ENCODE measurements around the gene NLE1.

NLE1 gene

GRCh38 chr17:35084987-35085386 lies 57.1 kb downstream of the NLE1 start:
- DNase-seq = no peak

- DNase-seq = no peak
Observed at GRCh38 chr17:35083071-35083470, 59.0 kb downstream of the NLE1 start.

DNA sequence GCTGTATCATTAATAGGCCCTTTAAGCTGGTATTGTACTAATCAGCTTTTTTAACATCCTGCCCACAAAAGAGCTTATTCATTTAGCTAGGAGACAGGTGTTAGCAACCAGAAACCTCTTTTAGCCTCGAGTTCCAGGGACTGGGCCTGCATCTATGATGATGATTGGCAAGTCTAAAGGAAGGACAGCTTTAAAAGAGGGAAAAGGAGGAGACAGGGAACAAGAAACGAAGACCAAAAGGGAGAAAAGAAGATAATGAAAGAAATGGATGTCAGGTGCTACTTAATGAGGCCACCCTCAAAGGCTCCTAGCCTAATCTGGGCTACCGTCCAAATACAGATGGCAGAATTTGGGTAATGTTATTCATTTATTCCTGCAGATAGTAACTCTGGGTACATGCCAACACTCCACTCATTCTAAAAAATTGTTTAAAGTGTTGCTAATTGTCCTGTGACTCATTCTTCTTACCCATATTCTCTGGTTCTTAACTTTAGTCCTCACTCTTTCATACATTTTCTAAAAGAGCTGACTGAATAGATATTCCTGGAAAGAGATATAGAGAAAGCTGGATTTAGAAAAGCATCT lies 59.9 kb downstream of the NLE1 start:
- no peak for DNase-seq

DNA sequence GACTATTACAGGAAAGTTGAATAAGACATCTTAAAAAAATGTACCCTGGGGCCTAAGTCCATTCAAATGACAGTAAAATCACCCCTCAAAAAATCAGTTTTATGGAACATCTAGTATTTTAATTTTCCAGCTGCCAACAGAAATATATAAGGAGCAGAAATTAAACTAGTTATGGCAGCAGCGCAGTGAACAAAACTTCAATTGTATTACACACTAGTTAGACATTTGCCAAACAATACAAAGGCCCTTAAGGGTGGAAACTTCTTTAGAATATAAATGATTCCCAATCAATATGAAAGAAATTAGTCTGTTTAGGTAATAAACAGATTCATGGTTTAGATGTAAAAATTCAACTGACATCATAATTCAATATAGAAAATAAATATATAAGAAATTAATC lies 60.5 kb downstream of the NLE1 start:
- DNase-seq = no peak

- DNase-seq = no peak
Observed at GRCh38 chr17:35080536-35080935, 61.6 kb downstream of the NLE1 start.

- DNase-seq = no peak
Observed at GRCh38 chr17:35079547-35080423, 62.3 kb downstream of the NLE1 start.
